Measurements from ENCODE around the gene CCDC169.

GRCh38 chr13:36192166-36192565 is 105.4 kb downstream of the CCDC169 start:
- no peak for TF ChIP-seq EZH2 (IDR thresholded peaks at IDR 0.05)
- TF ChIP-seq POLR2AphosphoS5 (IDR thresholded peaks at IDR 0.05; ENCODE audit: borderline replicate concordance, low read depth, low read length): no peak
- TF ChIP-seq FOXP2 (optimal IDR thresholded peaks at IDR 0.05; ENCODE audit: control extremely low read depth, extremely low read length, insufficient read depth): no peak
